HCT116 (cell line): Measurements from ENCODE around the gene ADIG. TPM values are rescaled to one million over a fixed set of nuclear protein-coding genes. Genes with fewer than 3 reads are reported as not detected.

Experiments used
- ATAC-seq: fragments of 200-7000 bp; cut with Tn5 transposase; 2 replicates; pipeline ENCODE4 v1.9.1; 2020; ENCODE audit warnings: mild to moderate bottlenecking, moderate library complexity
- BruUV-seq: library from RNA; stranded (reverse); fragments of 400-500 nt; replicated peaks from 2 replicates; lab custom pipeline; 2021; lab: Mats Ljungman, UMichigan
- CTCF ChIA-PET: fragments of 300-600 bp; sonication (Branson Sonifier 250); formaldehyde crosslinking; loops from one replicate; lab custom pipeline; 2021; ENCODE audit warnings: antibody characterized with exemption; lab: Charles Lee
- POLR2A ChIA-PET: fragments of 300-600, 350-600 bp; sonication (Branson Sonifier 250); formaldehyde crosslinking; loops from one replicate; lab custom pipeline; 2021; ENCODE audit warnings: antibody characterized with exemption; lab: Charles Lee
- RAD21 ChIA-PET, 2 experiments: fragments of 300-600 bp; sonication (Branson Sonifier 250); formaldehyde crosslinking; loops; one replicate each; lab custom pipeline; 2023; ENCODE audit warnings: low total read pairs in 2 of 2; ENCODE audit not compliant: uncharacterized antibody in 2 of 2, unreplicated experiment in 2 of 2, low non-redundant PET in 1 of 2; lab: Charles Lee
- DNase-seq: peaks from one replicate; pipeline ENCODE4 v3.0.0-alpha.2; 2010; ENCODE audit warnings: low read depth, low spot score
- H2AFZ ChIP-seq: fragments of 200-600 bp; shearing (Covaris generic), sonication (generic); 2 replicates; pipeline ENCODE4 v1.6.1; 2017; ENCODE audit warnings: low read depth, mixed run types, mixed read lengths, antibody characterized with exemption, low read length; ENCODE audit not compliant: poor library complexity, severe bottlenecking
- H3K27ac ChIP-seq: 2 replicates; pipeline ENCODE4 v1.5.1; 2012; ENCODE audit warnings: low read depth, low read length
- H3K27me3 ChIP-seq: fragments of 200-600 bp; sonication (generic); 2 replicates; pipeline ENCODE4 v1.6.1; 2016; ENCODE audit warnings: mixed run types, low read length, mixed read lengths; ENCODE audit not compliant: insufficient read depth
- H3K36me3 ChIP-seq, 2 experiments: fragments of 200-500 bp in 1 of 2; fragments of 200-600 bp in 1 of 2; sonication (Bioruptor generic) in 1 of 2; sonication (generic) in 1 of 2; 2 replicates each; pipeline versions ENCODE4 v1.5.1 to v1.6.1; 2014 to 2016; ENCODE audit warnings: low read length in 2 of 2, inconsistent platforms in 1 of 2, mixed read lengths in 1 of 2, mixed run types in 1 of 2; ENCODE audit not compliant: insufficient read depth in 2 of 2, control insufficient read depth in 1 of 2
- H3K4me1 ChIP-seq, 2 experiments: fragments of 200-600 bp in 1 of 2; sonication (generic) in 1 of 2; 2 replicates each; pipeline versions ENCODE4 v1.5.1 to v1.6.1; 2012 to 2017; ENCODE audit warnings: low read length in 2 of 2, inconsistent platforms in 1 of 2, mild to moderate bottlenecking in 1 of 2, mixed read lengths in 1 of 2, mixed run types in 1 of 2, moderate library complexity in 1 of 2; ENCODE audit not compliant: insufficient read depth in 2 of 2, control insufficient read depth in 1 of 2
- H3K4me2 ChIP-seq: fragments of 200-600 bp; sonication (generic); 2 replicates; pipeline ENCODE4 v1.6.1; 2017; ENCODE audit warnings: mixed run types, low read length, mixed read lengths
- H3K4me3 ChIP-seq, 2 experiments: fragments of 200-600 bp in 1 of 2; sonication (generic) in 1 of 2; replicated peaks in 1 of 2; 2 replicates each; pipeline ENCODE4 v1.5.1; 2011 to 2016; ENCODE audit warnings: low read length in 2 of 2, control low read depth in 1 of 2, low read depth in 1 of 2, mild to moderate bottlenecking in 1 of 2, mixed read lengths in 1 of 2, mixed run types in 1 of 2
- H3K79me2 ChIP-seq: fragments of 200-600 bp; sonication (generic); 2 replicates; pipeline ENCODE4 v1.6.1; 2017; ENCODE audit warnings: mild to moderate bottlenecking, mixed run types, low read length, moderate library complexity, mixed read lengths; ENCODE audit not compliant: insufficient read depth
- H3K9ac ChIP-seq: fragments of 200-600 bp; sonication (generic); 2 replicates; pipeline ENCODE4 v1.6.1; 2016; ENCODE audit warnings: low read length, mixed read lengths
- H3K9me2 ChIP-seq: fragments of 200-600 bp; sonication (generic), shearing (Covaris generic); 2 replicates; pipeline ENCODE4 v1.6.1; 2017; ENCODE audit warnings: mixed run types, mild to moderate bottlenecking, moderate library complexity; ENCODE audit not compliant: insufficient read depth
- H3K9me3 ChIP-seq, 2 experiments: fragments of 200-500 bp in 1 of 2; fragments of 200-600 bp in 1 of 2; sonication (Bioruptor generic) in 1 of 2; sonication (generic) in 1 of 2; 2 replicates each; pipeline ENCODE4 v1.6.1; 2014 to 2017; ENCODE audit warnings: low read length in 2 of 2, mixed read lengths in 2 of 2, inconsistent platforms in 1 of 2, low read depth in 1 of 2, mild to moderate bottlenecking in 1 of 2, mixed run types in 1 of 2, moderate library complexity in 1 of 2; ENCODE audit not compliant: control insufficient read depth in 1 of 2, insufficient read depth in 1 of 2
- H4K20me1 ChIP-seq: fragments of 200-600 bp; sonication (generic), shearing (Covaris generic); 2 replicates; pipeline ENCODE4 v1.6.1; 2017; ENCODE audit warnings: mixed run types, mild to moderate bottlenecking, moderate library complexity; ENCODE audit not compliant: insufficient read depth
- CBX3 ChIP-seq: IDR thresholded peaks from 2 replicates; pipeline ENCODE4 v1.6.1; 2012; ENCODE audit warnings: low read depth
- CEBPB ChIP-seq: IDR thresholded peaks from 2 replicates; pipeline ENCODE4 v1.6.1; 2012; ENCODE audit warnings: low read depth
- EZH2phosphoT487 ChIP-seq: fragments of 200-600 bp; IDR thresholded peaks from 2 replicates; pipeline ENCODE4 v1.6.1; 2018; ENCODE audit warnings: antibody characterized with exemption, borderline replicate concordance
- JUND ChIP-seq: IDR thresholded peaks from 2 replicates; pipeline ENCODE4 v1.6.1; 2012
- POLR2A ChIP-seq: IDR thresholded peaks from 2 replicates; pipeline ENCODE4 v1.7.0; 2011; ENCODE audit warnings: borderline replicate concordance; ENCODE audit not compliant: insufficient read depth, insufficient read length; ENCODE audit errors: extremely low read depth
- POLR2AphosphoS5 ChIP-seq: IDR thresholded peaks from 2 replicates; pipeline ENCODE4 v1.6.1; 2011; ENCODE audit warnings: mild to moderate bottlenecking, low read depth, low read length, moderate library complexity
- RAD21 ChIP-seq: IDR thresholded peaks from 2 replicates; pipeline ENCODE4 v1.6.1; 2012; ENCODE audit warnings: low read depth, mild to moderate bottlenecking
- SIN3A ChIP-seq: IDR thresholded peaks from 2 replicates; pipeline ENCODE4 v1.6.1; 2012; ENCODE audit warnings: low read depth
- SP1 ChIP-seq: IDR thresholded peaks from 2 replicates; pipeline ENCODE4 v1.6.1; 2012; ENCODE audit warnings: low read depth
- SRF ChIP-seq: IDR thresholded peaks from 2 replicates; pipeline ENCODE4 v1.6.1; 2012; ENCODE audit warnings: low read depth
- TCF7L2 ChIP-seq: IDR thresholded peaks from 2 replicates; pipeline ENCODE4 v1.7.0; 2011; ENCODE audit warnings: borderline replicate concordance, inconsistent platforms; ENCODE audit not compliant: insufficient read depth, insufficient read length; ENCODE audit errors: extremely low read depth
- ZFX ChIP-seq: fragments of 450-650 bp; IDR thresholded peaks from 2 replicates; pipeline ENCODE4 v1.6.1; 2017
- ZNF274 ChIP-seq: fragments of 200-500 bp; sonication (Bioruptor generic); IDR thresholded peaks from 2 replicates; pipeline ENCODE4 v1.6.1; 2014; ENCODE audit warnings: mild to moderate bottlenecking, low read depth, low read length, inconsistent platforms
- intact Hi-C: fragments of 100-400 bp; cut with micrococcal nuclease; formaldehyde crosslinking; loops from 2 replicates; pipeline ENCODE4 v1.10.0; 2022
- total RNA-seq: library from RNA; stranded (reverse); gene quantifications from one replicate; pipeline ENCODE4 v1.2.1, GENCODE V29; 2021; ENCODE audit not compliant: unreplicated experiment
- TF ChIP-seq, protein P1 (sequence below): IDR thresholded peaks from 2 replicates; pipeline ENCODE4 v1.6.1; 2012
- TF ChIP-seq, protein P2 (sequence below): IDR thresholded peaks from 2 replicates; pipeline ENCODE4 v1.6.1; 2012
- TF ChIP-seq, protein P3 (sequence below): IDR thresholded peaks from 2 replicates; pipeline ENCODE4 v1.6.1; 2011; ENCODE audit warnings: mild to moderate bottlenecking, low read length, moderate library complexity; ENCODE audit not compliant: insufficient replicate concordance; ENCODE audit errors: extremely low read depth
- TF ChIP-seq, protein P4 (sequence below), 3 experiments: fragments of 200-600 bp in 1 of 3; sonication (generic) in 1 of 3; IDR thresholded peaks in 2 of 3; conservative IDR thresholded peaks in 1 of 3; 2 replicates each; pipeline ENCODE4 v1.5.1; 2012 to 2017; ENCODE audit warnings: low read depth in 2 of 3, low read length in 2 of 3, antibody characterized with exemption in 1 of 3, borderline replicate concordance in 1 of 3, control low read depth in 1 of 3, mild to moderate bottlenecking in 1 of 3, mixed read lengths in 1 of 3, mixed run types in 1 of 3, moderate library complexity in 1 of 3; ENCODE audit not compliant: insufficient read depth in 1 of 3

Gene ADIG
- total RNA-seq, 1 experiment from 2014 or later, result not detected

DNA sequence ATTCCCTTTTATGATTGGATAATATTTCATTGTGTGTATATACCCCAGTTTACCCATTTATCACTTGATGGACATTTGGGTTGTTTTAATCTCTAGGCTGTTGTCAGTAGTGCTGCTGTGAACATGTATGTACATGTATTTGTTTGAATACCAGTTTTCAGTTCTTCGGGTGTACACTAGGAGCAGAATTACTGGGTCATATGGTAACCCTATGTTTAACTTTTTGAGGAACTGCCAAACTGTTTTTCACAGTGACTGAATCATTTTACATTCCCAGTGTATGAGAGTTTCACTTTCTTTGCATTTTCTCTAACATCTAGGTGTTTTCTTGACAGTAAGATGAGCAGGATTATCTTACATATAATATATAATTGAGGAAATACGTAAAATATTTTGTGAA, 44.7 kb upstream of the ADIG start:
- H3K9me3 ChIP-seq, result no peaks in the 10 kb centered on the region
- POLR2A ChIA-PET, result no interaction called here
- CTCF ChIA-PET, result no interaction called here
- no peak overlapping the region for H3K4me2 ChIP-seq
- DNase-seq (no peak), ATAC-seq (no peak)
- no peak overlapping the region for H3K27ac ChIP-seq
- no peak overlapping the region for H3K9ac ChIP-seq
- TF ChIP-seq JUND (no peak), EZH2phosphoT487 (no peak), SIN3A (no peak), POLR2AphosphoS5 (no peak), CEBPB (no peak), TCF7L2 (no peak), POLR2A (no peak)
- TF ChIP-seq, protein P1, sequence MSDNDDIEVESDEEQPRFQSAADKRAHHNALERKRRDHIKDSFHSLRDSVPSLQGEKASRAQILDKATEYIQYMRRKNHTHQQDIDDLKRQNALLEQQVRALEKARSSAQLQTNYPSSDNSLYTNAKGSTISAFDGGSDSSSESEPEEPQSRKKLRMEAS, result no peak
- TF ChIP-seq, protein P2, sequence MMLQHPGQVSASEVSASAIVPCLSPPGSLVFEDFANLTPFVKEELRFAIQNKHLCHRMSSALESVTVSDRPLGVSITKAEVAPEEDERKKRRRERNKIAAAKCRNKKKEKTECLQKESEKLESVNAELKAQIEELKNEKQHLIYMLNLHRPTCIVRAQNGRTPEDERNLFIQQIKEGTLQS, result no peak
- no peaks in the 10 kb centered on the region for H3K79me2 ChIP-seq
- no peaks in the 10 kb centered on the region for H4K20me1 ChIP-seq
- RAD21 ChIA-PET, result no interaction called here
- peaks cover 23 to 24% of the 10 kb centered on the region in 2 experiments; a peak in 2 of 4 replicates for H3K36me3 ChIP-seq
- no peaks in the 10 kb centered on the region for H3K27me3 ChIP-seq
- H3K4me3 ChIP-seq, result no peak overlapping the region
- H3K4me1 ChIP-seq, result no peaks in the 10 kb centered on the region
- H2AFZ ChIP-seq, result no peak overlapping the region
- no TSS peak for BruUV-seq
- H3K9me2 ChIP-seq, result no peaks in the 10 kb centered on the region
- intact Hi-C loops, result no loop called here

- TF ChIP-seq SP1, result no peak
- TF ChIP-seq SIN3A, result no peak
- TF ChIP-seq, protein P3, sequence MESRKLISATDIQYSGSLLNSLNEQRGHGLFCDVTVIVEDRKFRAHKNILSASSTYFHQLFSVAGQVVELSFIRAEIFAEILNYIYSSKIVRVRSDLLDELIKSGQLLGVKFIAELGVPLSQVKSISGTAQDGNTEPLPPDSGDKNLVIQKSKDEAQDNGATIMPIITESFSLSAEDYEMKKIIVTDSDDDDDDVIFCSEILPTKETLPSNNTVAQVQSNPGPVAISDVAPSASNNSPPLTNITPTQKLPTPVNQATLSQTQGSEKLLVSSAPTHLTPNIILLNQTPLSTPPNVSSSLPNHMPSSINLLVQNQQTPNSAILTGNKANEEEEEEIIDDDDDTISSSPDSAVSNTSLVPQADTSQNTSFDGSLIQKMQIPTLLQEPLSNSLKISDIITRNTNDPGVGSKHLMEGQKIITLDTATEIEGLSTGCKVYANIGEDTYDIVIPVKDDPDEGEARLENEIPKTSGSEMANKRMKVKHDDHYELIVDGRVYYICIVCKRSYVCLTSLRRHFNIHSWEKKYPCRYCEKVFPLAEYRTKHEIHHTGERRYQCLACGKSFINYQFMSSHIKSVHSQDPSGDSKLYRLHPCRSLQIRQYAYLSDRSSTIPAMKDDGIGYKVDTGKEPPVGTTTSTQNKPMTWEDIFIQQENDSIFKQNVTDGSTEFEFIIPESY, result no peak
- TF ChIP-seq SRF, result no peak
- TF ChIP-seq, protein P2, result no peak
- no peak for TF ChIP-seq JUND
- no peak for TF ChIP-seq ZFX
- TF ChIP-seq, protein P4, sequence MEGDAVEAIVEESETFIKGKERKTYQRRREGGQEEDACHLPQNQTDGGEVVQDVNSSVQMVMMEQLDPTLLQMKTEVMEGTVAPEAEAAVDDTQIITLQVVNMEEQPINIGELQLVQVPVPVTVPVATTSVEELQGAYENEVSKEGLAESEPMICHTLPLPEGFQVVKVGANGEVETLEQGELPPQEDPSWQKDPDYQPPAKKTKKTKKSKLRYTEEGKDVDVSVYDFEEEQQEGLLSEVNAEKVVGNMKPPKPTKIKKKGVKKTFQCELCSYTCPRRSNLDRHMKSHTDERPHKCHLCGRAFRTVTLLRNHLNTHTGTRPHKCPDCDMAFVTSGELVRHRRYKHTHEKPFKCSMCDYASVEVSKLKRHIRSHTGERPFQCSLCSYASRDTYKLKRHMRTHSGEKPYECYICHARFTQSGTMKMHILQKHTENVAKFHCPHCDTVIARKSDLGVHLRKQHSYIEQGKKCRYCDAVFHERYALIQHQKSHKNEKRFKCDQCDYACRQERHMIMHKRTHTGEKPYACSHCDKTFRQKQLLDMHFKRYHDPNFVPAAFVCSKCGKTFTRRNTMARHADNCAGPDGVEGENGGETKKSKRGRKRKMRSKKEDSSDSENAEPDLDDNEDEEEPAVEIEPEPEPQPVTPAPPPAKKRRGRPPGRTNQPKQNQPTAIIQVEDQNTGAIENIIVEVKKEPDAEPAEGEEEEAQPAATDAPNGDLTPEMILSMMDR (IDR thresholded peaks at IDR 0.05 in 2 of 3, conservative IDR thresholded peaks at IDR 0.05 in 1 of 3; ENCODE audit: borderline replicate concordance in 1 of 3, insufficient read depth in 1 of 3, low read depth in 2 of 3, low read length in 2 of 3), result no peak
- TF ChIP-seq CBX3, result no peak
- TF ChIP-seq ZNF274, result no peak
- TF ChIP-seq, protein P1, result no peak
- no peak for TF ChIP-seq RAD21
- no peak overlapping the region for H2AFZ ChIP-seq
- no peak for ATAC-seq
- no peak overlapping the region for H3K4me2 ChIP-seq
- H4K20me1 ChIP-seq, result no peaks in the 10 kb centered on the region
- H3K4me3 ChIP-seq, result no peak overlapping the region
- H3K27ac ChIP-seq, result no peak overlapping the region
- H3K9ac ChIP-seq, result no peak overlapping the region
- no TSS peak for BruUV-seq
- CTCF ChIA-PET, result no interaction called here
- no peaks in the 10 kb centered on the region for H3K9me3 ChIP-seq
- H3K36me3 ChIP-seq, result peaks cover 26 to 28% of the 10 kb centered on the region in 2 experiments; a peak in 3 of 4 replicates
- no peak for DNase-seq
- POLR2A ChIA-PET, result no interaction called here
- H3K9me2 ChIP-seq, result no peaks in the 10 kb centered on the region
- H3K79me2 ChIP-seq, result no peaks in the 10 kb centered on the region
- H3K4me1 ChIP-seq, result no peaks in the 10 kb centered on the region
- no peaks in the 10 kb centered on the region for H3K27me3 ChIP-seq
- intact Hi-C loops, result no loop called here
- RAD21 ChIA-PET, result no interaction called here
Observed at GRCh38 chr20:38537176-38537575, 43.8 kb upstream of the ADIG start.
